Stimulated activated CD4-positive, alpha-beta T cell treated with anti-CD3 and anti-CD28 coated beads, Interleukin-4, amount 100 ng/mL, for 24 hours (primary cell): ENCODE results near the gene ARPC2.
"Not testable (repeated sequence)": the region's sequence is repeated elsewhere in the genome, so short reads cannot be mapped to it uniquely, and the experiment has no call there.

ENCODE experiments used
- DNase-seq: peaks from one replicate; pipeline ENCODE4 v3.0.0-alpha.2; 2020

ARPC2 gene

GRCh38 chr2:218271865-218272530 lies 55.0 kb downstream of the ARPC2 start:
- no peak for DNase-seq

GRCh38 chr2:218272531-218273212 lies 55.7 kb downstream of the ARPC2 start:
- DNase-seq: peak; percentile 84

- not testable (repeated sequence) for DNase-seq
Measured at GRCh38 chr2:218273214-218273907, 56.4 kb downstream of the ARPC2 start.

GRCh38 chr2:218273908-218274249 lies 56.9 kb downstream of the ARPC2 start:
- no peak for DNase-seq

GRCh38 chr2:218274586-218274985 lies 57.6 kb downstream of the ARPC2 start:
- no peak for DNase-seq

- DNase-seq: no peak
Measured at GRCh38 chr2:218275371-218276072, 58.5 kb downstream of the ARPC2 start.

GRCh38 chr2:218276986-218277755 lies 60.2 kb downstream of the ARPC2 start:
- DNase-seq: no peak

- no peak for DNase-seq
Measured at GRCh38 chr2:218277921-218278320, 60.9 kb downstream of the ARPC2 start.

GRCh38 chr2:218278531-218279360 lies 61.8 kb downstream of the ARPC2 start:
- DNase-seq: no peak

- no peak for DNase-seq
Measured at GRCh38 chr2:218280260-218280870, 63.4 kb downstream of the ARPC2 start.

- DNase-seq: no peak
Measured at GRCh38 chr2:218281449-218281848, 64.5 kb downstream of the ARPC2 start.

GRCh38 chr2:218282173-218282991 lies 65.4 kb downstream of the ARPC2 start:
- DNase-seq: no peak

GRCh38 chr2:218284106-218284811 lies 67.3 kb downstream of the ARPC2 start:
- peak; percentile 73 for DNase-seq

GRCh38 chr2:218285604-218286003 lies 68.6 kb downstream of the ARPC2 start:
- DNase-seq: no peak

GRCh38 chr2:218286570-218287459 lies 69.8 kb downstream of the ARPC2 start:
- peak; percentile 83 for DNase-seq

GRCh38 chr2:218289639-218290315 lies 72.8 kb downstream of the ARPC2 start:
- DNase-seq: no peak

GRCh38 chr2:218290316-218291261 lies 73.6 kb downstream of the ARPC2 start:
- DNase-seq: peak; percentile 42
